Chondrocyte (in vitro differentiated cells): ENCODE results near the gene SULT6B1. TPM values are rescaled to one million over a fixed set of nuclear protein-coding genes. Genes with fewer than 3 reads are reported as not detected.

Experiments
- DNase-seq: peaks from one replicate; pipeline ENCODE4 v3.0.0; 2021; ENCODE audit warnings: mixed read lengths, low spot score
- H3K27ac Mint-ChIP-seq: one replicate; pipeline ENCODE4 v1.8.0; 2021; ENCODE audit warnings: mild to moderate bottlenecking, moderate library complexity, mixed read lengths; ENCODE audit not compliant: unreplicated experiment
- H3K27me3 Mint-ChIP-seq: 2 replicates; pipeline ENCODE4 v1.8.0; 2021; ENCODE audit warnings: low read depth, mixed read lengths
- H3K36me3 Mint-ChIP-seq: 2 replicates; pipeline ENCODE4 v1.8.0; 2021; ENCODE audit warnings: low read depth, mixed read lengths
- H3K4me1 Mint-ChIP-seq: 2 replicates; pipeline ENCODE4 v1.8.0; 2021; ENCODE audit warnings: low read depth, mild to moderate bottlenecking, mixed read lengths
- H3K4me3 Mint-ChIP-seq: one replicate; pipeline ENCODE4 v1.8.0; 2021; ENCODE audit warnings: mild to moderate bottlenecking, moderate library complexity, mixed read lengths; ENCODE audit not compliant: unreplicated experiment
- H3K9me3 Mint-ChIP-seq: 2 replicates; pipeline ENCODE4 v1.8.0; 2021; ENCODE audit warnings: low read depth, mixed read lengths
- total RNA-seq: library from RNA; stranded (reverse); gene quantifications from 3 replicates; pipeline ENCODE4 v1.2.1, GENCODE V29; 2021
- TF ChIP-seq, protein P1 (sequence below): fragments of 200-600 bp; sonication (generic); IDR thresholded peaks from 2 replicates; pipeline ENCODE4 v1.5.0; 2021; ENCODE audit warnings: antibody characterized with exemption, mild to moderate bottlenecking, moderate library complexity

Gene SULT6B1
- total RNA-seq, 1 donor from 2014 or later, result not detected

GRCh38 chr2:37168217-37168981 is 20.1 kb downstream of the SULT6B1 start:
- no peak overlapping the region for H3K27ac Mint-ChIP-seq
- H3K27me3 Mint-ChIP-seq, result no peaks in the 10 kb centered on the region
- H3K4me3 Mint-ChIP-seq, result no peak overlapping the region
- no peak for DNase-seq
- TF ChIP-seq, protein P1, sequence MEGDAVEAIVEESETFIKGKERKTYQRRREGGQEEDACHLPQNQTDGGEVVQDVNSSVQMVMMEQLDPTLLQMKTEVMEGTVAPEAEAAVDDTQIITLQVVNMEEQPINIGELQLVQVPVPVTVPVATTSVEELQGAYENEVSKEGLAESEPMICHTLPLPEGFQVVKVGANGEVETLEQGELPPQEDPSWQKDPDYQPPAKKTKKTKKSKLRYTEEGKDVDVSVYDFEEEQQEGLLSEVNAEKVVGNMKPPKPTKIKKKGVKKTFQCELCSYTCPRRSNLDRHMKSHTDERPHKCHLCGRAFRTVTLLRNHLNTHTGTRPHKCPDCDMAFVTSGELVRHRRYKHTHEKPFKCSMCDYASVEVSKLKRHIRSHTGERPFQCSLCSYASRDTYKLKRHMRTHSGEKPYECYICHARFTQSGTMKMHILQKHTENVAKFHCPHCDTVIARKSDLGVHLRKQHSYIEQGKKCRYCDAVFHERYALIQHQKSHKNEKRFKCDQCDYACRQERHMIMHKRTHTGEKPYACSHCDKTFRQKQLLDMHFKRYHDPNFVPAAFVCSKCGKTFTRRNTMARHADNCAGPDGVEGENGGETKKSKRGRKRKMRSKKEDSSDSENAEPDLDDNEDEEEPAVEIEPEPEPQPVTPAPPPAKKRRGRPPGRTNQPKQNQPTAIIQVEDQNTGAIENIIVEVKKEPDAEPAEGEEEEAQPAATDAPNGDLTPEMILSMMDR, result peak; percentile 86
- peaks cover 15% of the 10 kb centered on the region for H3K9me3 Mint-ChIP-seq
- peaks cover 12% of the 10 kb centered on the region for H3K4me1 Mint-ChIP-seq
- peaks cover 4% of the 10 kb centered on the region for H3K36me3 Mint-ChIP-seq

- DNase-seq, result no peak
- Mint-ChIP-seq H3K9me3 (peaks cover 15% of the 10 kb centered on the region), H3K4me1 (peaks cover 12% of the 10 kb centered on the region), H3K27me3 (no peaks in the 10 kb centered on the region), H3K4me3 (no peak overlapping the region), H3K27ac (peak overlapping the region; percentile 66), H3K36me3 (peaks cover 4% of the 10 kb centered on the region)
- TF ChIP-seq, protein P1, result no peak
Measured at GRCh38 chr2:37167636-37168180, 20.8 kb downstream of the SULT6B1 start.

DNA sequence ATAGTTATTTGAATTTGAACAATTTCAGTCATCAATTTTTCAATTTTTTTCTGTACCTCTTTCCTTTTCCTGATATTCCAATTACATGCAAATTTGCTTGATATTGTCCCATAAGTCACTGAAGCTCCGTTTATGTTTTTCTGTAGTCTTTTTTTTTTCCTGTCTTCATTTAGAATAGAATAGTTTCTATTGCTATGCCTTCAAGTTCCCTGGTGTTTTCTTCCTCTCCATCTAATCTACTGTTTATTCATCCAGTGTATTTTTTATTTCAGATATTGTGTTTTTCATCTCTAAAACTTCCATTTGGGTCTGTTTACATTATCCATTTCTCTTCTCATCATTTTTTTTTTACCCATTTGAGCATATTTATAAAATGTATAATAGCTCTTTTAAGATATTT is 23.7 kb downstream of the SULT6B1 start:
- Mint-ChIP-seq H3K36me3 (peaks cover 4% of the 10 kb centered on the region), H3K9me3 (peaks cover 15% of the 10 kb centered on the region), H3K4me3 (no peak overlapping the region), H3K27ac (no peak overlapping the region), H3K27me3 (no peaks in the 10 kb centered on the region), H3K4me1 (peaks cover 7% of the 10 kb centered on the region)
- TF ChIP-seq, protein P1, result no peak
- DNase-seq, result no peak

DNA sequence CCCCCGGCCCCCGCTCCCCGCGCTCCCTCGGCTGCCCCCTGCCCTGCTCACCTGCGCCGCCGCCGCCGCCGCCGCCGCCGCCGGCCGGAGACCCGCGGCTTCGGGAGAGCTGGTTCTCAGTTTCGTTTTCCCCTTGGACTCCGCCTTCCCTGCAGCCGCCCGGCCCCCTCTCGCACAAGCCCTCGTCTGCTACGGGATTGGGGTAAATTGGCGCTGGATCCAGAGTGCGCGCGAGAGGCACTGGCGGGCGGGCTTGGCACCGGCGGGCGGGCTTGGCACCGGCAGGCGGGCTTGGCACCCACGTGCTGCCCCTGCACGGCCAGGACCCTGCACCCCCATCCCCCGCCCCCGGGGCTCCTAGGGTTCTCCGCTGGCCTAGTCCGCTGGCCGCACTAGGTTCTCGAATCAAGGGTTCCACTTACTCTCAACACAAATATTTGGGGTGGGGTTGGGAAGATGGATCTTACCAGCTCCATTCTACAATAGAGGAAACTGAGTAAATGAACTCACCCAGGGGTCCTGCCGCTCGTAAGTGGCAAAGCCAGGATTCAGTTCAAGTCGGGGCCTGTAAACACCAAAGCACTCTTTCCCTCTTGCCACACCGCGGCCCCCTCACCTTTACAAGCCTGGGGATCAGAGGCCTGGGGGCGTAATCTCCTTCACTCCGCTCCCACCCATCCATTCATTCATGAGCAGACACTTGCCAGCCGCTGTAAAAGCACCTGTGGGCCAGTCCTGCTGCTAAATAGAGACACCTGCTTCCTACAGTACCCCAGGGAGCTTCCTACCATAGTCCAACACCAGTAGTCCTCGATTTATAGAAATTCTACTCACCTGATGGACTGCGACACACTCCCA is 31.4 kb downstream of the SULT6B1 start, which contains the start of gene EIF2AK2:
Gene EIF2AK2, minus strand, starts transcription at position 124 of the 858 bp plus-strand sequence. CDS start 9,174 bp downstream, outside the sequence.
- Mint-ChIP-seq H3K27ac (peak within 1 kb of the TSS; percentile 96), H3K36me3 (peaks cover 11% of the 10 kb centered on the region), H3K4me3 (peak within 1 kb of the TSS; percentile 95), H3K9me3 (peaks cover 6% of the 10 kb centered on the region), H3K27me3 (no peaks in the 10 kb centered on the region), H3K4me1 (peaks cover 28% of the 10 kb centered on the region)
- TF ChIP-seq, protein P1, result no peak
- DNase-seq, result peak; percentile 96
